IMR-90 (cell line): Measurements from ENCODE around the gene TRAPPC3L. TPM values are rescaled to one million over a fixed set of nuclear protein-coding genes. Genes with fewer than 3 reads are reported as not detected.

Source experiments
- ATAC-seq: fragments of 200-7000 bp; cut with Tn5 transposase; 2 replicates; pipeline ENCODE4 v1.9.1; 2020; ENCODE audit warnings: low read depth, mild to moderate bottlenecking, moderate library complexity
- BruUV-seq: library from RNA; stranded (reverse); fragments of 400-500 nt; replicated peaks from 2 replicates; lab custom pipeline; 2021; lab: Mats Ljungman, UMichigan
- CTCF ChIA-PET: fragments of 300-600 bp; formaldehyde crosslinking; extraction: SDS; loops from one replicate; lab custom pipeline; 2021; ENCODE audit warnings: antibody characterized with exemption; lab: Yijun Ruan, JAX
- POLR2A ChIA-PET: fragments of 300-600 bp; sonication (Branson Sonifier 250); formaldehyde crosslinking; loops from one replicate; lab custom pipeline; 2022; ENCODE audit warnings: antibody characterized with exemption; ENCODE audit not compliant: unreplicated experiment; lab: Charles Lee
- DNase-seq: peaks from one replicate; pipeline ENCODE4 v3.0.0; 2013
- H2AFZ ChIP-seq: replicated peaks from 2 replicates; pipeline ENCODE3; 2013; ENCODE audit warnings: low read length, mild to moderate bottlenecking; ENCODE audit not compliant: poor library complexity
- H2AK5ac ChIP-seq: 2 replicates; pipeline ENCODE4 v1.6.1; 2013; ENCODE audit warnings: low read depth, low read length, inconsistent platforms
- H2AK9ac ChIP-seq: replicated peaks from 2 replicates; pipeline ENCODE3; 2013; ENCODE audit warnings: mild to moderate bottlenecking, low read depth, low read length, moderate library complexity; ENCODE audit not compliant: poor library complexity
- H2BK120ac ChIP-seq: 2 replicates; pipeline ENCODE4 v1.6.1; 2013; ENCODE audit warnings: low read depth, low read length, inconsistent platforms
- H2BK15ac ChIP-seq: 3 replicates; pipeline ENCODE4 v1.6.1; 2013; ENCODE audit warnings: low read depth, low read length, inconsistent platforms
- H2BK20ac ChIP-seq: 2 replicates; pipeline ENCODE4 v1.6.1; 2013; ENCODE audit warnings: low read depth, mild to moderate bottlenecking, inconsistent platforms, low read length, moderate library complexity
- H2BK5ac ChIP-seq: 2 replicates; pipeline ENCODE4 v1.6.1; 2013; ENCODE audit warnings: mild to moderate bottlenecking, low read depth, low read length, inconsistent platforms; ENCODE audit not compliant: poor library complexity, severe bottlenecking
- H3K14ac ChIP-seq: replicated peaks from 2 replicates; pipeline ENCODE4 v1.6.1; 2013; ENCODE audit warnings: low read depth, low read length, inconsistent platforms
- H3K18ac ChIP-seq: 2 replicates; pipeline ENCODE4 v1.6.1; 2013; ENCODE audit warnings: low read depth, low read length, control low read depth
- H3K23ac ChIP-seq: 2 replicates; pipeline ENCODE4 v1.6.1; 2013; ENCODE audit warnings: low read depth, low read length, inconsistent platforms
- H3K27ac ChIP-seq: 2 replicates; pipeline ENCODE4 v1.5.1; 2013; ENCODE audit warnings: mild to moderate bottlenecking, control low read depth, low read length; ENCODE audit not compliant: insufficient read depth
- H3K27me3 ChIP-seq: 2 replicates; pipeline ENCODE4 v1.6.1; 2013; ENCODE audit warnings: low read length; ENCODE audit not compliant: control insufficient read depth, insufficient read depth
- H3K36me3 ChIP-seq: 2 replicates; pipeline ENCODE4 v1.6.1; 2013; ENCODE audit warnings: low read length, mixed read lengths; ENCODE audit not compliant: control insufficient read depth, insufficient read depth
- H3K4ac ChIP-seq: 2 replicates; pipeline ENCODE4 v1.6.1; 2013; ENCODE audit warnings: low read depth, low read length, inconsistent platforms
- H3K4me1 ChIP-seq: 2 replicates; pipeline ENCODE4 v1.6.1; 2013; ENCODE audit warnings: low read length, mixed read lengths; ENCODE audit not compliant: control insufficient read depth, insufficient read depth
- H3K4me2 ChIP-seq: 2 replicates; pipeline ENCODE4 v1.6.1; 2013; ENCODE audit warnings: low read depth, mild to moderate bottlenecking, control low read depth, low read length, moderate library complexity
- H3K4me3 ChIP-seq: 2 replicates; pipeline ENCODE4 v1.5.1; 2013; ENCODE audit warnings: low read depth, mild to moderate bottlenecking, control low read depth, low read length, moderate library complexity; ENCODE audit not compliant: insufficient read depth
- H3K56ac ChIP-seq: 2 replicates; pipeline ENCODE4 v1.6.1; 2013; ENCODE audit warnings: low read length, inconsistent platforms; ENCODE audit not compliant: insufficient read depth; ENCODE audit errors: extremely low read depth
- H3K79me1 ChIP-seq, 2 experiments: 2 replicates each; pipeline ENCODE4 v1.6.1; 2013; ENCODE audit warnings: low read length in 2 of 2, inconsistent platforms in 1 of 2, low read depth in 1 of 2
- H3K9ac ChIP-seq: 2 replicates; pipeline ENCODE4 v1.6.1; 2013; ENCODE audit warnings: low read depth, low read length, control low read depth
- H3K9me1 ChIP-seq: 2 replicates; pipeline ENCODE4 v1.6.1; 2013; ENCODE audit warnings: low read length, inconsistent platforms; ENCODE audit not compliant: insufficient read depth
- H3K9me3 ChIP-seq: 2 replicates; pipeline ENCODE4 v1.6.1; 2013; ENCODE audit warnings: low read length; ENCODE audit not compliant: control insufficient read depth, insufficient read depth
- H4K20me1 ChIP-seq: 2 replicates; pipeline ENCODE4 v1.6.1; 2013; ENCODE audit warnings: low read length, inconsistent platforms; ENCODE audit not compliant: insufficient read depth
- H4K5ac ChIP-seq: 2 replicates; pipeline ENCODE4 v1.6.1; 2013; ENCODE audit warnings: mild to moderate bottlenecking, low read depth, low read length, control low read depth
- H4K8ac ChIP-seq, 2 experiments: 2 replicates each; pipeline ENCODE4 v1.6.1; 2013; ENCODE audit warnings: low read depth in 2 of 2, low read length in 2 of 2, control low read depth in 1 of 2, inconsistent platforms in 1 of 2
- H4K91ac ChIP-seq: 2 replicates; pipeline ENCODE4 v1.6.1; 2013; ENCODE audit warnings: low read depth, low read length, inconsistent platforms; ENCODE audit not compliant: insufficient read depth
- BHLHE40 ChIP-seq: fragments of 150-350 bp; IDR thresholded peaks from 2 replicates; pipeline ENCODE4 v1.6.1; 2016; ENCODE audit warnings: mild to moderate bottlenecking, low read depth, low read length
- CEBPB ChIP-seq: IDR thresholded peaks from 2 replicates; pipeline ENCODE4 v1.6.1; 2012; ENCODE audit warnings: low read depth, low read length, improper control_type of control experiment
- CHD1 ChIP-seq: IDR thresholded peaks from 2 replicates; pipeline ENCODE4 v1.6.1; 2012; ENCODE audit warnings: low read depth, low read length, improper control_type of control experiment
- FOS ChIP-seq: fragments of 150-350 bp; IDR thresholded peaks from 2 replicates; pipeline ENCODE4 v1.6.1; 2016; ENCODE audit warnings: low read depth, low read length
- MAFK ChIP-seq: IDR thresholded peaks from 2 replicates; pipeline ENCODE4 v1.6.1; 2012; ENCODE audit warnings: low read depth, low read length, improper control_type of control experiment
- MXI1 ChIP-seq: IDR thresholded peaks from 2 replicates; pipeline ENCODE4 v1.6.1; 2012; ENCODE audit warnings: low read depth, mild to moderate bottlenecking, low read length, moderate library complexity, borderline replicate concordance
- NFE2L2 ChIP-seq: fragments of 150-350 bp; IDR thresholded peaks from 2 replicates; pipeline ENCODE4 v1.6.1; 2016; ENCODE audit warnings: low read depth, mild to moderate bottlenecking, low read length
- POLR2A ChIP-seq: IDR thresholded peaks from 2 replicates; pipeline ENCODE4 v1.6.1; 2012; ENCODE audit warnings: mild to moderate bottlenecking, low read depth, low read length
- RFX5 ChIP-seq: IDR thresholded peaks from 2 replicates; pipeline ENCODE4 v1.8.0; 2012; ENCODE audit warnings: low read depth, mild to moderate bottlenecking, low read length, moderate library complexity
- SMC3 ChIP-seq: fragments of 150-350 bp; IDR thresholded peaks from 2 replicates; pipeline ENCODE4 v1.6.1; 2016; ENCODE audit warnings: low read depth, mild to moderate bottlenecking, antibody characterized with exemption, low read length, moderate library complexity
- USF2 ChIP-seq: fragments of 150-350 bp; IDR thresholded peaks from 2 replicates; pipeline ENCODE4 v1.6.1; 2017; ENCODE audit warnings: mild to moderate bottlenecking, antibody characterized with exemption, low read length, low read depth
- WGBS, 2 experiments: methylation state at CpG; one replicate each; pipeline versions ENCODE4 v1.1.5 to v1.1.7; 2013; ENCODE audit warnings: missing lambda C conversion rate in 2 of 2; ENCODE audit not compliant: insufficient read length in 1 of 2; ENCODE audit errors: extremely low coverage in 2 of 2; 5-methylcytosine and 5-hydroxymethylcytosine counted together
- dilution Hi-C: fragments of 300-500 bp; cut with HindIII; formaldehyde crosslinking; loops from one replicate; pipeline ENCODE4 v1.14.3; 2018; ENCODE audit warnings: low sequenced_read_pairs; ENCODE audit not compliant: unreplicated experiment
- in situ Hi-C: fragments of 300-500 bp; cut with MboI; formaldehyde crosslinking; loops from 3 replicates; pipeline ENCODE4 v1.14.3; 2019; ENCODE audit warnings: low sequenced_read_pairs, inconsistent platforms, mixed read lengths
- intact Hi-C: fragments of 100-400 bp; cut with micrococcal nuclease; formaldehyde crosslinking; loops from 2 replicates; pipeline ENCODE4 v1.10.0; 2022
- polyA plus RNA-seq, 3 experiments: library from polyadenylated mRNA; depleted of rRNA; stranded (reverse); fragments of >200 nt; gene quantifications; 2 replicates each; pipeline ENCODE4 v1.2.3, GENCODE V29; 2012; ENCODE audit warnings: low replicate concordance in 1 of 3
- total RNA-seq: library from RNA; depleted of rRNA; stranded (reverse); fragments of >200 nt; gene quantifications from 2 replicates; pipeline ENCODE4 v1.2.3, GENCODE V29; 2012
- TF ChIP-seq, protein P1 (sequence below): conservative IDR thresholded peaks from 2 replicates; pipeline ENCODE4 v1.5.1; 2012; ENCODE audit warnings: mild to moderate bottlenecking, low read depth, low read length, improper control_type of control experiment

The TRAPPC3L gene
- total and polyA plus RNA-seq, 2 of the 4 experiments (the other 2 are of a cell fraction), result 0.03 TPM; not detected in 1

GRCh38 chr6:116513224-116513875, 32.1 kb downstream of the TRAPPC3L start:
- Histone ChIP-seq H2BK5ac (no peak overlapping the region), H2AFZ (no peak overlapping the region), H3K4me1 (peaks cover 5% of the 10 kb centered on the region), H2BK15ac (peak overlapping the region; percentile 9; the same call in 1 of the 3 replicates), H3K18ac (no peak overlapping the region), H3K79me1 (peaks cover 26 to 46% of the 10 kb centered on the region in 2 experiments), H2AK5ac (peak overlapping the region; percentile 79; the same call in 1 of the 2 replicates), H3K9me1 (peaks cover 15% of the 10 kb centered on the region), H3K9ac (peak overlapping the region; percentile 55; the same call in 1 of the 2 replicates), H3K23ac (peak overlapping the region; percentile 55), H3K4me2 (peak overlapping the region; percentile 90), H4K5ac (no peak overlapping the region), H3K27me3 (no peaks in the 10 kb centered on the region), H3K27ac (no peak overlapping the region), H3K36me3 (peaks cover 3% of the 10 kb centered on the region), H4K20me1 (no peaks in the 10 kb centered on the region), H2AK9ac (no peak overlapping the region), H4K91ac (no peak overlapping the region), H3K4me3 (peak overlapping the region; percentile 51), H2BK20ac (0 out of 2 replicates have a peak overlapping the region, but pooled peaks have one; percentile 13), H3K14ac (peak overlapping the region; percentile 81), H3K56ac (no peak overlapping the region; the same call in 1 of the 2 replicates), H4K8ac (no peak overlapping the region), H3K9me3 (no peaks in the 10 kb centered on the region), H2BK120ac (no peak overlapping the region), H3K4ac (peak overlapping the region; percentile 41; the same call in 1 of the 2 replicates)
- intact Hi-C loops, result loop anchor here (2.0 to 5.0 kb wide), 3 partner anchors 17 to 143 kb away; partner anchors contain the start of gene DSE
- in situ Hi-C loops, result no loop called here
- no CpG with 5 or more reads among the region's 2 CpGs for WGBS, 2 experiments
- no peak for DNase-seq
- BruUV-seq, result no TSS peak
- POLR2A ChIA-PET, result interaction anchor here (0.6 kb wide), 1 partner anchor 10 kb away, joined by 4 read pairs; no protein-coding TSS in a partner anchor
- TF ChIP-seq BHLHE40, result no peak
- TF ChIP-seq, protein P1, sequence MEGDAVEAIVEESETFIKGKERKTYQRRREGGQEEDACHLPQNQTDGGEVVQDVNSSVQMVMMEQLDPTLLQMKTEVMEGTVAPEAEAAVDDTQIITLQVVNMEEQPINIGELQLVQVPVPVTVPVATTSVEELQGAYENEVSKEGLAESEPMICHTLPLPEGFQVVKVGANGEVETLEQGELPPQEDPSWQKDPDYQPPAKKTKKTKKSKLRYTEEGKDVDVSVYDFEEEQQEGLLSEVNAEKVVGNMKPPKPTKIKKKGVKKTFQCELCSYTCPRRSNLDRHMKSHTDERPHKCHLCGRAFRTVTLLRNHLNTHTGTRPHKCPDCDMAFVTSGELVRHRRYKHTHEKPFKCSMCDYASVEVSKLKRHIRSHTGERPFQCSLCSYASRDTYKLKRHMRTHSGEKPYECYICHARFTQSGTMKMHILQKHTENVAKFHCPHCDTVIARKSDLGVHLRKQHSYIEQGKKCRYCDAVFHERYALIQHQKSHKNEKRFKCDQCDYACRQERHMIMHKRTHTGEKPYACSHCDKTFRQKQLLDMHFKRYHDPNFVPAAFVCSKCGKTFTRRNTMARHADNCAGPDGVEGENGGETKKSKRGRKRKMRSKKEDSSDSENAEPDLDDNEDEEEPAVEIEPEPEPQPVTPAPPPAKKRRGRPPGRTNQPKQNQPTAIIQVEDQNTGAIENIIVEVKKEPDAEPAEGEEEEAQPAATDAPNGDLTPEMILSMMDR, result no peak
- no peak for TF ChIP-seq MXI1
- no peak for TF ChIP-seq NFE2L2
- TF ChIP-seq POLR2A, result no peak
- no peak for TF ChIP-seq USF2
- no peak for TF ChIP-seq MAFK
- no peak for TF ChIP-seq CHD1
- TF ChIP-seq CEBPB, result no peak
- no peak for TF ChIP-seq RFX5
- TF ChIP-seq FOS, result no peak
- no peak for TF ChIP-seq SMC3
- CTCF ChIA-PET, result interaction anchor here (0.5 to 2.3 kb wide), 4 partner anchors 9 to 245 kb away, joined by 4 to 8 read pairs (median 6); no protein-coding TSS in a partner anchor
- dilution Hi-C loops, result no loop called here
- no peak for ATAC-seq
